ENCODE measurements around the gene ZNF791. TPM values are rescaled to one million over a fixed set of nuclear protein-coding genes. Genes with fewer than 3 reads are reported as not detected.
"Not testable (repeated sequence)": the region's sequence is repeated elsewhere in the genome, so short reads cannot be mapped to it uniquely, and the experiment has no call there.

Gene ZNF791
- total RNA-seq, 6 experiments from 2014 or later: 18.3 to 21.9 (median 19.0) TPM

DNA sequence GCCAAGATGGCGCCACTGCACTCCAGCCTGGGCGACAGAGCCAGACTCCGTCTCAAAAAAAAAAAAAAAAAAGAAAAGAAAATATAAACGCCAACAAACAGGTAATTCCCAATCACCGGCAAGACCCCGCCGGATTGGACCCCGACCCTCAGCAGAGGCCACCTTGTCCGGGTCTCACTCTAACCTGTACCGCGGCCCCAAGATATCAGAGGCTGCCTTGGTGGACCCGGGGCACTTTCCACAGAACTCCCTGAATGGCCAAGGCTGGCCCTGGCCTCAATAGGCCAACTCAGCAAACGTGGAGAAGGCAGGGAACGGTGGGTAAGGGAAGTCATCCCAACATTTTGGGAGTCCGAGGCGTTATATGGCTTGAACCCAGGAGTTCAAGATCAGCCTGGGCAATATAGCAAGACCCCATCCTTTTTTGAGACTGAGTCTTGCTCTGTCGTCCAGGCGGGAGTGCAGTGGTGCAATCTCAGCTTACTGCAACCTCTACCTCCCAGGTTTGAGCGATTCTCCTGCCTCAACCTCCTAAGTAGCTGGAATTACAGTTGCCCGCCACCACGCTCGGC, 28.0 kb downstream of the ZNF791 start:
- DNase-seq: no peak
- TF ChIP-seq, protein P1, sequence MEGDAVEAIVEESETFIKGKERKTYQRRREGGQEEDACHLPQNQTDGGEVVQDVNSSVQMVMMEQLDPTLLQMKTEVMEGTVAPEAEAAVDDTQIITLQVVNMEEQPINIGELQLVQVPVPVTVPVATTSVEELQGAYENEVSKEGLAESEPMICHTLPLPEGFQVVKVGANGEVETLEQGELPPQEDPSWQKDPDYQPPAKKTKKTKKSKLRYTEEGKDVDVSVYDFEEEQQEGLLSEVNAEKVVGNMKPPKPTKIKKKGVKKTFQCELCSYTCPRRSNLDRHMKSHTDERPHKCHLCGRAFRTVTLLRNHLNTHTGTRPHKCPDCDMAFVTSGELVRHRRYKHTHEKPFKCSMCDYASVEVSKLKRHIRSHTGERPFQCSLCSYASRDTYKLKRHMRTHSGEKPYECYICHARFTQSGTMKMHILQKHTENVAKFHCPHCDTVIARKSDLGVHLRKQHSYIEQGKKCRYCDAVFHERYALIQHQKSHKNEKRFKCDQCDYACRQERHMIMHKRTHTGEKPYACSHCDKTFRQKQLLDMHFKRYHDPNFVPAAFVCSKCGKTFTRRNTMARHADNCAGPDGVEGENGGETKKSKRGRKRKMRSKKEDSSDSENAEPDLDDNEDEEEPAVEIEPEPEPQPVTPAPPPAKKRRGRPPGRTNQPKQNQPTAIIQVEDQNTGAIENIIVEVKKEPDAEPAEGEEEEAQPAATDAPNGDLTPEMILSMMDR (IDR thresholded peaks at IDR 0.05): no peak
- H3K4me1 Mint-ChIP-seq (ENCODE audit: low read depth): peaks cover 7% of the 10 kb centered on the region; the same call in 1 of the 2 replicates
- H3K27me3 Mint-ChIP-seq (ENCODE audit: insufficient read depth): no peaks in the 10 kb centered on the region; the same call in 1 of the 2 replicates
- no peak overlapping the region for H3K27ac Mint-ChIP-seq
- no peak overlapping the region for H3K4me3 Mint-ChIP-seq
- H3K9me3 Mint-ChIP-seq: peaks cover 39% of the 10 kb centered on the region
- H3K36me3 Mint-ChIP-seq (ENCODE audit: low read depth): peaks cover 27% of the 10 kb centered on the region

DNA sequence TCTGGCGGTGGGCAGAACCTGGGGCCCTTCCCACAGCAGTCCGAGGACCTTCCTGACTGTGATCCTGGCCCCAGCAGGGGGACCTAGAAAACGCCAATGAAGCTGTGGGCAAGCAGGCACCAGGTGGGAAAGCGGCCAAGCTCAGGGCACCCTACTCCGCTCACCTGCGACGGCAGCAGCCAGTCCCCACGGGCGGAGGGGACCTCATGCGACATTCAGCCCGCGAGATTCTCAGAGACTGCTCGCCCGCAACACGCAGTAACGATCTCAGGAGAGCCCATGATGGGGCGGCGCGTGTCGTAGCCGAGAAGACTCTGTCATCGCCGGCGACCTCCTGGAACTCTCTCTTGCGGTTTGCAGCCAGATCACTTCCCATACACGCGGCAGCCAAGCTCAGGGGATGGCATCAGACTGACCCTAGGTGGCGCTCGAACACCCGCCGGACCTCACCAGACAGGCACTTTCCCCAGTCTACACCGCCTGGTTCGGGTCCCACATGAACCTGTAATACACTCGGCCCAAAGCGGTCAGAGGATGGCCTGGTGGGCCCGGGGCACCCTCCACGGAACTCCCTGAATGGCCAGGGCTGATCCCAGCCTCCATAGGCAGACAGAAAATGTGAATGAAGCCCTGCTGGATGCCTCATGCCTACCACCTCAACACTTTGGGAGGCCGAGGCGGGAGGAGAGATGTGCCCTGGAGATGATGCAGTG, 29.3 kb downstream of the ZNF791 start:
- H3K4me1 Mint-ChIP-seq (ENCODE audit: low read depth): peaks cover 7% of the 10 kb centered on the region; the same call in 1 of the 2 replicates
- peak overlapping the region; percentile 53; the same call in 1 of the 2 replicates for H3K27ac Mint-ChIP-seq
- DNase-seq: peak; percentile 25

DNA sequence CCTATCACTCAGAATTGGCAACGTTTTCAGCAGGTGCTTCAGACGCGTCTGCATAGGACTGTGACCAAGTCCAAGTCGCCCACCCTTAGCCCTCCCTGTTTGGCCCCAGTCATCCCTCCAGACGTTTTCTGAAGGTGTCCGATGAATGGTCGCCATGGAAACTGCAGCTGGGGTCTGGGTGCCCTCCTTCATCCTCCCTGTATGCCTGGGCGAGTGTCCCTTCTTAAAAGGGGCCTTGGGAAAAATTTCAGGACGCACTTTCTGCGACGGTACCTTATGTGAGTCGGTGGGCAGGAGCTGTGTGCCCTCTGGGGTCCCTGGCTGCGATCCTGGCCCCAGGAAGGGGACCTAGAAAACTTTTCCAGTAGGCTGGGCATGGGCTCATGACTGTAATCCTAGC, 30.7 kb downstream of the ZNF791 start:
- H3K36me3 Mint-ChIP-seq (ENCODE audit: low read depth): peaks cover 20% of the 10 kb centered on the region
- H3K27ac Mint-ChIP-seq: no peak overlapping the region
- H3K4me3 Mint-ChIP-seq: no peak overlapping the region
- peaks cover 7% of the 10 kb centered on the region; the same call in 1 of the 2 replicates for H3K4me1 Mint-ChIP-seq (ENCODE audit: low read depth)
- TF ChIP-seq, protein P1 (IDR thresholded peaks at IDR 0.05): no peak
- no peaks in the 10 kb centered on the region; the same call in 1 of the 2 replicates for H3K27me3 Mint-ChIP-seq (ENCODE audit: insufficient read depth)
- no peak for DNase-seq
- peaks cover 23% of the 10 kb centered on the region for H3K9me3 Mint-ChIP-seq

More for the DNA sequence above, 29.3 kb downstream of the ZNF791 start:
- H3K4me3 Mint-ChIP-seq: peak overlapping the region; percentile 65
- peaks cover 19% of the 10 kb centered on the region for H3K36me3 Mint-ChIP-seq (ENCODE audit: low read depth)
- H3K27me3 Mint-ChIP-seq (ENCODE audit: insufficient read depth): no peaks in the 10 kb centered on the region; the same call in 1 of the 2 replicates
- TF ChIP-seq, protein P1 (IDR thresholded peaks at IDR 0.05): peak; percentile 79
- peaks cover 30% of the 10 kb centered on the region for H3K9me3 Mint-ChIP-seq

DNA sequence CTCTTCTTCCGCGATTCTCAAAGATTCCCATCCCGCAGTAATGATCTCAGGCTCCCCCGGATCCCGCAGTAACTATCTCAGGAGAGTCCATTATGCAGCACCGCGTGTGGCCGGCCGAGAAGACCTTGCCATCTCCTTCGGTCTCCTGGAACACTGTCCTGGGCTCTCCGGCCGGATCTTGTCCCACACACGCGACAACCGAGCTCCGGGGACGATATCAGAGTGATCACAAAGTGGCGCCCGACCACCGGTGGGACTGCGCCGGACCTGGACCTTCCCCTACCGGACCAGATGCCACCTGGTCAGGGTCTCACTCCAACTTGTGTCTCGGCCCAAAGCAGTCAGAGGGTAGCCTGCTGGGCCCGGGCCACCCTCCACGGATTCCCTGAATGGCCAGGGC, 31.8 kb downstream of the ZNF791 start:
- H3K36me3 Mint-ChIP-seq (ENCODE audit: low read depth): peaks cover 19% of the 10 kb centered on the region
- no peaks in the 10 kb centered on the region; the same call in 1 of the 2 replicates for H3K27me3 Mint-ChIP-seq (ENCODE audit: insufficient read depth)
- TF ChIP-seq, protein P1 (IDR thresholded peaks at IDR 0.05): no peak
- peaks cover 12% of the 10 kb centered on the region for H3K9me3 Mint-ChIP-seq
- H3K4me3 Mint-ChIP-seq: no peak overlapping the region
- peaks cover 7% of the 10 kb centered on the region; the same call in 1 of the 2 replicates for H3K4me1 Mint-ChIP-seq (ENCODE audit: low read depth)
- DNase-seq: no peak
- no peak overlapping the region for H3K27ac Mint-ChIP-seq

DNA sequence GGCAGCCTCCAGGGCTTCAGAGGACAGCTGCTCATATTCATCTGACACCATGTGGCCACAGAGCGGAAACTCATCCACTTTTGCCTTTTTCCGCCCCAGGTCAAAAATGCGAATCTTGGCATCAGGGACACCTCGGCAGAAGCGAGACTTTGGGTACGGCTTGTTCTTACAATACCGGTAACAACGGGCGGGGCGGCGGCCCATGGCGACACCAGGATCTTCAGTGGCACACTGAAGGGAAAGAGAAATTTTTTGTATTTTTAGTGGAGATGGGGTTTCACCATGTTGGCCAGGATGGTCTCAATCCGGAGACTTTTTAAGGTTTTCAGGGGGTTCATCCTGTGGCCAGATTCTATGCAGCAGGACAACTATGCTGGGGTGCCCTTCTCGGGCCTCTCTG, 33.0 kb downstream of the ZNF791 start:
- H3K36me3 Mint-ChIP-seq (ENCODE audit: low read depth): peaks cover 18% of the 10 kb centered on the region
- not testable (repeated sequence) for H3K4me3 Mint-ChIP-seq; H3K27me3 Mint-ChIP-seq (ENCODE audit: insufficient read depth); DNase-seq; H3K27ac Mint-ChIP-seq; H3K4me1 Mint-ChIP-seq (ENCODE audit: low read depth)
- peaks cover 10% of the 10 kb centered on the region; the same call in 1 of the 2 replicates for H3K9me3 Mint-ChIP-seq

DNA sequence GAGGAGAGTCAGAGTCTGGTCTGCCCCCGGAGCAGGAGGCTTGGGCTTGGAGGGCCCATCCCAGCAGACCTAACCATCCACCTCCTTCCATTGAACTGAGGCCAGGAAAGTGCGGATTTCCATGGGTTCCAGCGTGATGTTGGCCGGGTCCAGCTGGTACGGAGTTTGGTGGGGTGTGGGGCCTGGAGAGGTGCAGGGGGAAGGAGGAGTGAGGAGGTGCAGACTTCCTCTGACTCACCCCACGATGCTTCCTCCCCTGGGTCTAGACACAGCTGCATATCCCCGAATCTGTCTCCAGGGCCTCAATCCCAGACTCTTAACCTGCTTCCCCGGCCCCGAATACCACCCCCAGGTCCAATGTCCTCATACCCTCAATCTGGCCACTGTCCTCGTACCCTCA, 35.8 kb downstream of the ZNF791 start:
- no peaks in the 10 kb centered on the region for H3K4me1 Mint-ChIP-seq (ENCODE audit: low read depth)
- H3K27me3 Mint-ChIP-seq (ENCODE audit: insufficient read depth): no peaks in the 10 kb centered on the region
- DNase-seq: no peak
- H3K36me3 Mint-ChIP-seq (ENCODE audit: low read depth): peaks cover 23% of the 10 kb centered on the region
- H3K9me3 Mint-ChIP-seq: peaks cover 5% of the 10 kb centered on the region; the same call in 1 of the 2 replicates
- H3K27ac Mint-ChIP-seq: no peak overlapping the region
- no peak overlapping the region for H3K4me3 Mint-ChIP-seq
- TF ChIP-seq, protein P1 (IDR thresholded peaks at IDR 0.05): no peak
